ENCODE measurements around the gene LRRC42.
A peak's percentile ranks its signal among the peaks of the same experiment; 100 is the strongest.

LRRC42 gene, protein sequence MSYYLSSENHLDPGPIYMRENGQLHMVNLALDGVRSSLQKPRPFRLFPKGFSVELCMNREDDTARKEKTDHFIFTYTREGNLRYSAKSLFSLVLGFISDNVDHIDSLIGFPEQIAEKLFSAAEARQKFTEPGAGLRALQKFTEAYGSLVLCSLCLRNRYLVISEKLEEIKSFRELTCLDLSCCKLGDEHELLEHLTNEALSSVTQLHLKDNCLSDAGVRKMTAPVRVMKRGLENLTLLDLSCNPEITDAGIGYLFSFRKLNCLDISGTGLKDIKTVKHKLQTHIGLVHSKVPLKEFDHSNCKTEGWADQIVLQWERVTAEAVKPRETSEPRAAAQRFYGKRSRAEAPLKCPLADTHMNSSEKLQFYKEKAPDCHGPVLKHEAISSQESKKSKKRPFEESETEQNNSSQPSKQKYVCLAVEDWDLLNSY

DNA sequence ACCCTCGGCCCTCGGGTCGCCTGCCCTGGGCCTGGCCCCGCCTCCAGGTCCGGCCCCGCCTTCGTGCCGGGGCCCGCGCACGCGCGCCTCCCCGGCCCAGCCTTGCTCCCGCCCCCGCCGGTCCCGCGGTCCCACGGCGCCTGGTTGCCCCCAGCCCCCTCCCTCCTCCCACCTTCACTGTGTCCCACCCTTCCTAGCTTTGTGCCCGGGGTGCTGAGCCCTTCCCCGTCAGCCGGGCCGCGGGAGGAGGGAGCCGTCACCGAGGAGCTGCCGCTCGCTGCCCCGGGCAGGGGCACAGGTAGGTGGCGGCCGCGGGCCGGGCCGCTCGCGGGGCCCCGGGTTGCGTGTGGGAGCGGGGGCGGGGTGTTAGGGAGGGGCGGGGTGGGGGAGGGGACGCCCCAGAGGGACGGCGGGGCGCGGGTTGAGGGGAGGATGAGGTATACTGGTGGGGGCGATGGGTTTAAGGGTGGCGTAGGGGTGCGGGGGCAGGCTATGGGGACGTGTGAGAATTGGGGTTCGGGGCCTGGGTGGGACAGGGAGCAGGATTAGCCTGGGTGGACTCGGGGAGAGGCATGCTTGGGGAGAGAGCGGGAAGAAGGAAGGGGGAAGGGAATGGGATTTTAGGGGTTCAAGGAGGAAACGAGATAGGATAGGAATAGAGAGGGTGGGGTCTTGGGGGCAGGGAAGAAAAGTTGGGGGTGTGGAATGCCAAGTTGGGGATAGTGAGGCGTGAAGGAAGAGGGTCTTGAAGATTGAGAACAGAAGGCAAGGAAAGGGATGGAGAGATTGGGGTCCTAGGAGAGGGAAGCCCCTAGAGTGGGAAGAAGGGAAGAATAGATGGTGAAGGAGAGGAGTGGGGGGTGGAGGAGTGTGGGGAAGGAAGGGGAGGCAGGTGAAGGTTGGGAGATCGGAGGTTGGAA lies at the start of gene LRRC42:
TSS of gene LRRC42 (plus strand) at position 99 of the 920 bp plus-strand sequence. CDS start 5,650 bp downstream, outside the sequence.
- DNase-seq, result no peak

DNA sequence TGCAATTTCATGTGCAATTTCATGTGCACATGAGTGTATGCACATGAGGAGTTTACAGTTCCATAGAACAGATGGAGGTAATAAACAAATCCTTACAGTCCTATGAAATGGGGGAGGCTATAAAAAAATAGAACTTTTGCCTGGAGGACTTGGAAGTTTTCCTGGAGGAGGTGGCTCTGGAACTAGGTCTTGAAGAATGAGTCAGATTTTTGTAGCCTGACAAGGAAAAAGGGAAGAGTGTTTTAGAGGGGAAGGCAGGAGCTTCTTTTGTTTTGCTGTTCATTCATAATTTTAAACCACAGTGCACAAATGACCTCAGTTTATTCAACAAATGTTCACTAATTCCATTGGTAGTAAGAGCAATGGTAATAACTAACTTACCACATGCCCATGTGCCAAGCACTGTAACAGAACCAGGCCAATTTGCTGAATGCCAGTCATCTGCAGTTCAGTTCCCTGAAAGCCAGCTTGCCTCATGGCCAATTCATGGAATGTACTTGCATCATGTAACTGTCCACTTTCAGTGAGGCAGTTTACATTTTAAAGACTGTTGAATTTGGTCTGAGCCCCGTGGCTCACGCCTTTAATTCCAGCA lies 49.4 kb upstream of the LRRC42 start:
- peak in 1 of 2 donors; percentile 51 for DNase-seq

DNA sequence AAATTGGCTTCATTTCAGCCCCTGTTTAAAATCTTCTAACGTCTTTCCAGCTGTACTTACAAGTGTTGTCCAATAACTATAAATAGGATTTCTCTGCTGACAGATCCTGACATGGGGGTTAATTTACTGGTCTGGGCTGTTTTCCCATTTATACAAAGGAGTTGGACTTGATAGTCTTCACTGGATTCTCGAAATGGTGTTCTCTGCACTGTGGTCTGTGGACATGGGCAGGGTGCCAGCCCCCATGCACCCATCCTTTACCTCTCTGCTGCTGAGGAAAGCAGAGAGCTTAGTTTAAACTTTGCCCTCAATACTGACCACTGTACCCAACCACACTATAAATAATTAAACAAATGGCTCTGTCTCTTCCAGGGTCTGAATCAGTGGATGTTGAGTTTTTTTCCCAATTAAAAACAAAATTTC lies 46.9 kb upstream of the LRRC42 start:
- no peak for DNase-seq

DNA sequence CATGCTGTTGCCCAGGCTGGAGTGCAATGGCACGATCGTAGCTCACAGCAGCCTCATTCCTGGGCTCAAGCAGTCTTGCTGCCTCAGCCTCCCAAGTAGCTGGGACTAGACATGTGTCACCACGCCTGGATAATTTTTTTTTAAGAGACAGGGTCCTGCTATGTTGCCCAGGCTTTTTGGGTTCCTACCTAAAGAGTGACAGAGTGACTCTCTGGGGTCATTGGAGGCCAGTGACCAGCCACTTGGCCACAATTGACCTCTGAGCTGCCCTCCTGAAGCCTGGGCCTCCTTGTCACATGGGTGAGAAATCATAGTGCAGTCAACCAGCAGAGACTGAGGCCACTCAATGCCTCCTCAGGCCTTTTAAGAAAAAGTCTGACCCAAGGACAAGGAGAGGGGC lies 46.4 kb upstream of the LRRC42 start:
- DNase-seq, result no peak

DNA sequence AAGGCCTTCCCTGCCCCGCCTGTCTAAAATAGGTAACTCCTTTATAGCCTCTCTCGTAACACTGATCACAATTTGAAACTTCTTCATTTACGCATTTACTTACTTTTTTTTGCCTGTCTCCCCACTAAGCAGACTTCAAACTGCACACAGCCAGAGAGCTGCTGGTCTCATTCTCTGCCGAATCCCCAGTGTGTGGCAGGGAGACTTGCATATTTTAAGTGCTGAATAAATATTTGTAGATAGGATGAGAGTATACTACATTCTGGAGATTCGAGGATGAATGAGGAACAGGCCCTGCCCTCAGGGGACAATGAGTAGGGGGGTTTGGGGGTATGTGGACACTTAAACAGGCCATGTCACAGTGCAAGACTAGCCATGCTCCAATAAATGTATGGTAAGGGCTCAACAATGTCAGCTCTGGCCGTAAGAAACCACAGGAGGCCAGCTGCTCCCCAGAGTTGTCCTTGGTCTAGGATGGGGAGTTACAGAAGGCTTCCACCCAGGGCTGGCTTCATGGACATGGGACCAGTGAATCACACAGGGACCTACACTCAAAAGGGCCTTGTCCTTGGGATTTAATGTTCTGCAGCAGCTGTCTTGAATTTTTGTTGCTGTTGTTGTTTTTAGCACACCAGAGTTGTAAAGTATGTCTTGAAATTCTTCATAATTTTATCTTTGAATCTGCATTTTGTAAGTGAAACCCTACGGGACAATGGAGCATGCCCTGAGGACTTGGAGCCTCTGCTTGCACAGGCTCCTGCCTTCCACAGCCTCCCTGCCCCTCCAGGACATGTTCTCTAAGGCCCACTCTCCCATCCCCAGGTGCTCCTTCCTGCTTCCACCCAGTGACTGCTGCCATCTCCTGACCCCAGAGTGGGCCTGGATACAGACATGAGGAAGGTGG lies 43.7 kb upstream of the LRRC42 start:
- DNase-seq, result no peak

DNA sequence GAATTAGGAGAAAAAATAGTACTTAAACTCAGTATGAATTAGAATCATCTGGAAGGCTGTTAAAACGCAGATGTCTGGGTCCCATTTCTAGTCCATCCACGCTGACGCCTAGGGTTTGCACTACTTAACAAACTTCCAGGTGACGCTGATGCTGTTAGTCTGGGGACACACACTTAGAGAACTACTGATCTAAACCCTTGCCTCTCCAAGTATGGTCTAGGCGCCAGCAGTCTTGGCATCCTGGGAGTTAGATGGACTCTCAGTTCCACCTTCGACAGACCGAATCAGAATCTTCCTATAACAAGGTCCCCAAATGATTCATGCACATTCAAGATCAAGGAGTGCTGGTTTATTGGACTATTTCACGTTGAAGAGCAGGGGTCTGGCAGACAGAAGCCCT lies 40.6 kb upstream of the LRRC42 start:
- DNase-seq, result no peak

DNA sequence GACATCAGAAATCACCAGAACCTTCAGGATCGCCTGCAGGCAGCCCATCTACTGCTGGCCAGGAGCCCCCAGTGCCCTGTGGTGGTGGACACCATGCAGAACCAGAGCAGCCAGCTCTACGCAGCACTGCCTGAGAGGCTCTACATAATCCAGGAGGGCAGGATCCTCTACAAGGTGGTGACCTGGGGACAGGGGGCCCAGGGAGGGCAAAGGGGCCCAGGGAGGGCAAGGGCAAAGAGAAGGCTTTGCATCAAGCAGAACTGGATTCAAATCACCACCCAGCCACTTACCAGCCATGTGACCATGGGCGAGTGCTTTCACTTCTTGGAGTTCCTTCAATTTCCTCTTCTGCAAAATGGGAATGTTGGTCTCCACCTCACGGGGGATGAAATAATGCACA lies 40.0 kb upstream of the LRRC42 start:
- no peak for DNase-seq

DNA sequence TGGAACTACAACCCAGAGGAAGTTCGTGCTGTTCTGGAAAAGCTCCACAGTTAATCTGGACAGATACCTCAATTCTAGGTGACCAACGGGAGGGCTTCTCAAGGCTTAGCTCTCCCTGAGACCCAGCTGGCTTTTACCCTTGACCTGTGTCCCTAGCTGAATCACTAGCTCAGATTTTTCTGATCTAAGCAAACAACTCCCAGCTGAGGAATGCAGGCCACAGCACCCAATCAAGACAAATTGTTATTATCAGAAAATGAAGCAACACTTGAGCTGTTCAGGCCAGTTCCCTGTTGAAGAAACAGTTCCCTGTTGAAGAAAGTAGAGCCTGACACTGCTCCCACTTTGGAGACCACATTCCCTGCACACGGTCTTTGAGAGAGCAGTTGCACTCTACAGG lies 36.2 kb upstream of the LRRC42 start:
- DNase-seq, result no peak

DNA sequence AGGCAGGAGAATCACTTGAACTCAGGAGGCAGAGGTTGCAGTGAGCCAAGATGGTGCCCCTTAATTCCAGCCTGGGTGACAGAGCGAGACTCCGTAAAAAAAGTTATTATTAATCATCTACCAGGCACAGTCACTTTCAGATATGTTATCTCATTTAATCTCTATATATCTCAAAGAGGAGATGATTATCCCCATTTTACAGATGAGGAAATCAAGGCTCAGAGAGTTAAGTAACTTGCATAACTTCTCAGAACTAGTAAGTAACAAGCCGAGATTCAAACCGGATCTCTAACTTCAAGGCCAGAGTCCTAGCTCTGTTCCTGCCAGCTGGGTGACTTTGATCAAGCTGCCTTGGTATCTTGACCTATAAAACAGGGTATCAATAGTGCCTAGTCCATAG lies 34.7 kb upstream of the LRRC42 start:
- DNase-seq, result no peak

DNA sequence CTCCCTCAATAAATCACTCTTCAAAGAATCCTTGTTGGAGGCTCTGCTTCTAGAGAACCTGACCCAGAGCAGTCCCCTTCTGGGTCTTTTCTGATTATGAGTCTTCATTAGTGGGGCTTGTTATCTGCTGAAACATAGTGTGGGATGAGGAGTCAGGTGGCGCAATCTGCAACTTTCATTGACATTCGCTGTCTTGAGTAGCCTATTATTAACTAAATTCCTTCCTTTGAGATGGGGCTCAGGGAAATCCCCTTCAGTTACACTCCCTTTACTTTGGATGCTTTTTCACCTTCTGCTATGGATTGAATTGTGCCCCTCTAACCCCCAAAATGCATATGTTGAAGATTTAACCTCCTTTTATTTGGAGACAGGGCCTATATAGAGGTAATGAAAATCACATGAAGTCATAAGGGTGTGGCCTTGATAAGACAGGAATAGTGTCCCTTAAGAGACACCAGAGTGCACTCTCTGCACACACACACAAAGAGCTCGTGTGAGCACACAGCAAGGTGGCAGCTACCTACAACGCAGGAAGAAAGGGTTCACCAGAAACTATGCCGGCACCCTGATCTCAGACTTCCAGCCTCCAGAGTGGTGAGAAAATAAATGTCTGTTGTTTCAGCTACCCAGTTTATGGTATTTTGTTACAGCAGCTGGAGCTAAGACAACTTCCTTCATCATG lies 32.7 kb upstream of the LRRC42 start:
- DNase-seq, result no peak

DNA sequence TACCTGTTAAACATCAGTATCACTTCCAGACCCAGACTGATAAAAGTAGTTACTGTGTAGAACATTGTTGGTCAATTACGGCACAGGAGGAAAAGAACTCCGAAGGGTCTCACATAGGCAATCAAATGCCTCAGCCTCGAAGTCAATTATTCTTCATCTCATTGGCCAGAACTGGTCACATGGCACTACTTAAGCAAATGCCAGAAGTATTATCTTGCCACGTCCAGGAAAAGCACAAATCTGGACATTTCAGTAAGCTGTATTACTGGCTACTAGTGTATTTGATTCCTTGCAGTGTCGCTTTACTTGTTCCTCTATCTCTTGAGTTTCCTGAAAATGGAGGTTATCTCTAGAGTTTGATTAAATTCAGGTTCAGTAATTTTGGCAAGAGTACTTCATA lies 27.8 kb upstream of the LRRC42 start:
- DNase-seq, result no peak

DNA sequence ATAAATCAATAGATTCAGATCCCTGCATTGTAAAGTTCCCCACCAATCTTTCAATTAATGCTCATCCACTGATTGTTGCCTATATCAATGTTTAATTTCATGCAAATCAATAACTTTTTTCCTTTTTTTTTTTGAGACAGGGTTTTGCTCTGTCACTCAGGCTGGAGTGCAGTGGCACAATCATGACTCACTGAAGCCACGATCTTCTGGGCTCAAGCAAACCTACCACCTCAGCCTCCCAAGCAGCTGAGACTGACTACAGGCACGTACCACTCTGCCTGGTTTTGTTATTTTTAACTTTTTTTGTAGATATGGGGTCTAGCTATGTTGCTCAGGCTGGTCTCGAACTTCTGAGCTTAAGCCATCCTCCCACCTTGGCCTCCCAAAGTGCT lies 26.5 kb upstream of the LRRC42 start:
- DNase-seq, result no peak

DNA sequence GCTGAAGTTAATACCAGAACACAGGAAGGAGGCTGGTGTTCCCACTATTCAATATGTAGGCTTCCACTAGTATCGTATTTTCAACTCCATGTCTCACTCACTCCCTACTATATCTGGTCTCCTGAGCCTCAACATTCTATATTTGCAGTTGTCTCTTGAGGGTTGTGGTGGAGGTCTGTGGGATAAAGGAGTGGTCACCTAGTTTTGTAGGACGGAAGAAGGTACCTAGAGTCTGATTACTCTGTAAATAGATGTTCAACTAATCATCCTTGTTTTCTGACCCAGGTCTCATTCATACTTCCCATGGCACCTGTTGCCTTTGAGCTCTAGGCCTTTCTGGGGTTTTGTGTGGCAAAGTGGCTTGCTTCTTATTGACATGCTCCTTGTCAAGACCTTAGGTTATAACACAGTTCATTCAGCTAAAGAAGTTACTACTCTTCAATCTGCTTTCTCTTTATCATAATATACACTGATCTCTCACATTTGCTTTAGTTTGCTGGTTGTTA lies 18.7 kb upstream of the LRRC42 start:
- DNase-seq, result no peak

DNA sequence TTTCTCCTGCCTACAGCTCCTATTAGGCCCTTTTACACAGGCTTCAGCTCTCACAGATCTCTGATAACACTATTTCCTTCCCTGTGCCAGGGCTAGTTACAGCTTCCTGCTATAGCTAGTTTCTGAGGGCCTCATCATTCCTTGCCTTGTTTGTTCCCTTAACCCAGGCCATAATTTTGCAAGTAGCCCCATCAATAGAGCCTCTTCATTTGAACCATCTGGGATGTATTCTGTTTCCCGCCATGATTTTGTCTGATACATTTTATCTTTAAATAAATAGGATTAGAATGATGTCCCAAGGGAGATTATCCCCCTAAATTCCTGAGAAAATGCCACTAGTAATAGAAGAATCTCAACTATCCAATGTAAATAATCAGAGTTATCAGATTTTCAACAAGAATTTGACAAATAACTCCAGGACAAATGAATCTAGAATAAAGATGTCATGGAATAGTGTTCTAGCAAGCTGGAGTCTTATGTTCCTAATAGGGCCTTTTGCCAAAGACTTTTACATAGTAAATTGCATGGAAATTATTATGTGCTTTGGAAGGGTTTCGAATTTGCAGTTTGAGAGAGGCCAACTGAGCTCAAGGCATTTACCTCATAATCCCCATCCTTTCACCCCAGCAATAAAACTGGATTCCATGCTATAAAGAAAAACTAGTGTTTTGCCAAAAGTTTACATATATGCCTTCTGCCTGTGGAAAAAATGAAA lies 16.7 kb upstream of the LRRC42 start:
- DNase-seq, result no peak

DNA sequence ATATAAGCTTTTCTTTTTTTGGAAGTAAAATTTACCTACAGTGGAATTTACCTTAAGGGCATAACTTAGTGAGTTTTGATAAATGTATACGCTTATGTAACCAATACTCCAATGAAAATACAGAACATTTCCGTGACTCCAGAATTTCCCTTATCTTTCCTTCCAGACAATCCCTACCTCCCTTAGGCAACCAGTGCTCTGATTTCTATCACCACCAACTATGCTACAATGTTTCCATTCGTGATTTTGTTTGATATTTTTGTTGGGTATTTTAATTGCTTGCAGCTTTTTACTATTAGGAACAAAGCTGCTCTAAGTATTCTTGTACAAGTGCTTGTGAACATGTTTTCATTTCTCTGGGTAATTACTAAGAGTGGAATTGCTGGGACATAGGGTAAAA lies 15.2 kb upstream of the LRRC42 start:
- DNase-seq, result no peak

DNA sequence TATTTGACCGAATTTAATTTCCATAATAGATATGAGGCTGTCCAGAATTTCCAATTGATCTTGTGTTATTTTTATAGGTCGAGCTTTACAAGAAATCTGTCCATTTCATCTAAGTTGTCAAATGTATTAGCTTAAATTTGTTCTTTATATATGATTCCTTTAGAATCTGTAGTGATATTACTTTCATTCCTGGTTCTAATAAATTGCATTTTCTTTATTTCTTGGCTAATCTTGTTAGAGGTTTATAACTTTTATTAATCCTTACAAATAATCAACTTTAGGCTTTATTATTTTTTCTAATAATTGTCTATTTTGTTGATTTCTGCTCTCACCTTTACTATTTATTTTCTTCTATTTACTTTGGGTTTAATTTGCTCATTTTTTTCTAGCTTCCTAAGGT lies 14.6 kb upstream of the LRRC42 start:
- no peak for DNase-seq

DNA sequence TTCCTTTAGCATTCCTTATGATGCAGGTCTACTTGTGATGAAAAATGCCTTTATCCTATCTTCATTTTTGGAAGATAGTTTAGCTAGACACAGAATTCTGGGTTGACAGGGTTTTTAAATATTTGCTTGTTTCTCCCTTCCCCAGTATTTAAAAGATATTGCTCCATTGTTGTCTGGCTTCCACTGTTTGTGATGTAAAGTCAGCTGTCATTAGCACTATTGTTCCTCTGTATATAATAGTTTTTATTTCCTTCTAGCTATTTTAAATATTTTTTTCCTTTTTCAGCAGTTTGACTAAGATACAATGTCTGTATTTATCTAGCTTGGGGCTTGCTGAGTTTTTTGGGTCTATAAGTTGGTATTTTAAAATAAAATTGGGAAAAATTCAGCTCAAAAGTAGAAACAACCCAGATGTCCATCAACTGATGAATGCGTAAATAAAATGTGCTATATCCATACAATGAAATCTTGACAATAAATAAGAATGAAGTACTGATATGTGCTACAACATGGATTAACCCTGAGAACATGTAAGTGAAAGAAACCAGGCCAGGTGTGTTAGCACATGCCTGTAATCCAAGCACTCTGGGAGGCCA lies 11.9 kb upstream of the LRRC42 start:
- DNase-seq, result no peak

DNA sequence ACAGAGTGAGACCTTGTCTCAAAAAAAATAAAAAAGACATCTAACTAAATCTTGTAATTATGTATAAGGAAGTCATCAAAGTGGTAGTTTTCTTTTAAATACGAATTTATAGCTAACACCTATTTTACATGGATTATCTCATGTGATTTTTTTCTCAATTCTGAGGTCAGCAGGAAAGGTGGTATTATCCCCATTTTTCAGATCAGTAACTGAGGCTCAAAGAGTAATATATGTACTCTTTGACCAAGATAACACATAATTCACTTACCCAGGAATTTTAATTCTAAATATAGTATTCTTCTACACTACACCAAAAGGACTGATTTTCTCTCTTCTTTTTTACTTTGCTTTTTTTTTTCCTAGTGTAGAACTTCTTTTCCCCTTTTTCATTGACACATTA lies 9.7 kb upstream of the LRRC42 start:
- no peak for DNase-seq

DNA sequence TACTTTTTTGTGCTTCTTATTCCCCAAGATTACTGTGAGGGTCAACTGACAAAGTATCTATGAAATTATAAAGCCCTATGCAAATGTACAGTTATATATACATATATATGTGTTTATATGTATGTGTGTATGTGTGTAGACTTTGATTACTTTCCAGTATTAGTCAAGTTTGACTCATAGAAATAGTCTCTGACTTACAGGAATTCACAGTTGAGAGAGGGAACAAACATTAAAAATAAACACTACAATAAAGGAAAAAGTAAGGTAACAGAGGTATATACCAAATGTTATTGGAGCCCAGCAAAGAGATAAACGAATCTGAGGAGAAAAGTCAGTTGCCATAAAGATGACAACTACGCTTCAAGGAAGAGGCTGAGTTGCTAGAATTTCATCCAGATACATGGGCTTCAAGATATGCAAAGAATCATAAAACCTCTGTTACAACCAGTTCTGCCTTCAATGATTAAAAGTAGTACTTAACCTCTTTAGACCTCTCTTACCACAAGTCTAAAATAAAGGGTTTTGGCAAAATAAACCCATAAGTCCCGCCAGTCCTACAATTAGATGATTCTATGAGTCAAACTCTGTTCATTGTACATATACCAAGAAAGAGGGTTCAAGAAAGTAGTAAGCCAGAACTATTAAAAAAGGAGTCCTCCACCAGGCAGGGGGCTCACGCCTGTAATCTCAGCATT lies 7.9 kb upstream of the LRRC42 start:
- no peak for DNase-seq
